KMS-11 (cell line): ENCODE data around the gene ATP8B1.

Experiments used
- H2AFZ ChIP-seq: fragments of 200-600 bp; sonication (generic); 2 replicates; pipeline ENCODE4 v1.6.1; 2016; ENCODE audit warnings: antibody characterized with exemption, mixed run types, low read depth
- H3K27ac ChIP-seq: fragments of 200-600 bp; sonication (generic); 2 replicates; pipeline ENCODE4 v1.6.1; 2016; ENCODE audit warnings: mild to moderate bottlenecking, mixed run types
- H3K27me3 ChIP-seq: fragments of 200-600 bp; sonication (generic); 2 replicates; pipeline ENCODE4 v1.6.1; 2017; ENCODE audit warnings: mild to moderate bottlenecking, low read depth, mixed run types, moderate library complexity; ENCODE audit not compliant: insufficient read depth
- H3K36me3 ChIP-seq: fragments of 200-600 bp; sonication (generic); 2 replicates; pipeline ENCODE4 v1.6.1; 2017; ENCODE audit warnings: mild to moderate bottlenecking, mixed run types; ENCODE audit not compliant: insufficient read depth
- H3K4me1 ChIP-seq: fragments of 200-600 bp; sonication (generic); 2 replicates; pipeline ENCODE4 v1.6.1; 2016; ENCODE audit warnings: mild to moderate bottlenecking, low read depth, mixed run types; ENCODE audit not compliant: poor library complexity, severe bottlenecking
- H3K4me2 ChIP-seq: fragments of 200-600 bp; sonication (generic); 2 replicates; pipeline ENCODE4 v1.7.0; 2016; ENCODE audit warnings: mild to moderate bottlenecking, mixed run types
- H3K4me3 ChIP-seq: fragments of 200-600 bp; sonication (generic); IDR thresholded peaks from 2 replicates; pipeline ENCODE4 v1.6.1; 2017; ENCODE audit warnings: low read depth, low read length, mixed read lengths; ENCODE audit not compliant: insufficient read depth
- H3K79me2 ChIP-seq: fragments of 200-600 bp; sonication (generic); 2 replicates; pipeline ENCODE4 v1.6.1; 2016; ENCODE audit warnings: low read depth, mixed run types; ENCODE audit not compliant: insufficient read depth
- H3K9ac ChIP-seq: fragments of 200-600 bp; sonication (generic); 2 replicates; pipeline ENCODE4 v1.6.1; 2016; ENCODE audit warnings: mild to moderate bottlenecking, mixed run types
- H4K20me1 ChIP-seq: fragments of 200-600 bp; sonication (generic); 2 replicates; pipeline ENCODE4 v1.6.1; 2016; ENCODE audit warnings: mild to moderate bottlenecking, mixed run types; ENCODE audit not compliant: insufficient read depth
- TF ChIP-seq, protein P1 (sequence below): fragments of 200-600 bp; sonication (generic); conservative IDR thresholded peaks from 2 replicates; pipeline ENCODE4 v1.6.1; 2017; ENCODE audit warnings: low read depth, mild to moderate bottlenecking, antibody characterized with exemption, low read length, moderate library complexity, mixed read lengths

Gene ATP8B1

GRCh38 chr18:57811477-57812125 lies 8.5 kb upstream of the ATP8B1 start:
- no peaks in the 10 kb centered on the region for H3K79me2 ChIP-seq
- H3K27me3 ChIP-seq, result no peaks in the 10 kb centered on the region
- no peak overlapping the region for H3K4me2 ChIP-seq
- no peaks in the 10 kb centered on the region for H4K20me1 ChIP-seq
- H3K27ac ChIP-seq, result no peak overlapping the region
- H2AFZ ChIP-seq, result no peak overlapping the region
- H3K4me1 ChIP-seq, result no peaks in the 10 kb centered on the region
- TF ChIP-seq, protein P1, sequence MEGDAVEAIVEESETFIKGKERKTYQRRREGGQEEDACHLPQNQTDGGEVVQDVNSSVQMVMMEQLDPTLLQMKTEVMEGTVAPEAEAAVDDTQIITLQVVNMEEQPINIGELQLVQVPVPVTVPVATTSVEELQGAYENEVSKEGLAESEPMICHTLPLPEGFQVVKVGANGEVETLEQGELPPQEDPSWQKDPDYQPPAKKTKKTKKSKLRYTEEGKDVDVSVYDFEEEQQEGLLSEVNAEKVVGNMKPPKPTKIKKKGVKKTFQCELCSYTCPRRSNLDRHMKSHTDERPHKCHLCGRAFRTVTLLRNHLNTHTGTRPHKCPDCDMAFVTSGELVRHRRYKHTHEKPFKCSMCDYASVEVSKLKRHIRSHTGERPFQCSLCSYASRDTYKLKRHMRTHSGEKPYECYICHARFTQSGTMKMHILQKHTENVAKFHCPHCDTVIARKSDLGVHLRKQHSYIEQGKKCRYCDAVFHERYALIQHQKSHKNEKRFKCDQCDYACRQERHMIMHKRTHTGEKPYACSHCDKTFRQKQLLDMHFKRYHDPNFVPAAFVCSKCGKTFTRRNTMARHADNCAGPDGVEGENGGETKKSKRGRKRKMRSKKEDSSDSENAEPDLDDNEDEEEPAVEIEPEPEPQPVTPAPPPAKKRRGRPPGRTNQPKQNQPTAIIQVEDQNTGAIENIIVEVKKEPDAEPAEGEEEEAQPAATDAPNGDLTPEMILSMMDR, result no peak
- H3K36me3 ChIP-seq, result no peaks in the 10 kb centered on the region
- H3K9ac ChIP-seq, result no peak overlapping the region
- no peak overlapping the region for H3K4me3 ChIP-seq

- H4K20me1 ChIP-seq, result no peaks in the 10 kb centered on the region
- no peaks in the 10 kb centered on the region for H3K79me2 ChIP-seq
- no peak overlapping the region for H3K4me3 ChIP-seq
- no peak overlapping the region for H2AFZ ChIP-seq
- no peaks in the 10 kb centered on the region for H3K36me3 ChIP-seq
- TF ChIP-seq, protein P1, result no peak
- H3K27me3 ChIP-seq, result no peaks in the 10 kb centered on the region
- H3K4me1 ChIP-seq, result no peaks in the 10 kb centered on the region
- H3K4me2 ChIP-seq, result no peak overlapping the region
- no peak overlapping the region for H3K9ac ChIP-seq
- no peak overlapping the region for H3K27ac ChIP-seq
Observed at GRCh38 chr18:57809190-57809589, 6.1 kb upstream of the ATP8B1 start.

DNA sequence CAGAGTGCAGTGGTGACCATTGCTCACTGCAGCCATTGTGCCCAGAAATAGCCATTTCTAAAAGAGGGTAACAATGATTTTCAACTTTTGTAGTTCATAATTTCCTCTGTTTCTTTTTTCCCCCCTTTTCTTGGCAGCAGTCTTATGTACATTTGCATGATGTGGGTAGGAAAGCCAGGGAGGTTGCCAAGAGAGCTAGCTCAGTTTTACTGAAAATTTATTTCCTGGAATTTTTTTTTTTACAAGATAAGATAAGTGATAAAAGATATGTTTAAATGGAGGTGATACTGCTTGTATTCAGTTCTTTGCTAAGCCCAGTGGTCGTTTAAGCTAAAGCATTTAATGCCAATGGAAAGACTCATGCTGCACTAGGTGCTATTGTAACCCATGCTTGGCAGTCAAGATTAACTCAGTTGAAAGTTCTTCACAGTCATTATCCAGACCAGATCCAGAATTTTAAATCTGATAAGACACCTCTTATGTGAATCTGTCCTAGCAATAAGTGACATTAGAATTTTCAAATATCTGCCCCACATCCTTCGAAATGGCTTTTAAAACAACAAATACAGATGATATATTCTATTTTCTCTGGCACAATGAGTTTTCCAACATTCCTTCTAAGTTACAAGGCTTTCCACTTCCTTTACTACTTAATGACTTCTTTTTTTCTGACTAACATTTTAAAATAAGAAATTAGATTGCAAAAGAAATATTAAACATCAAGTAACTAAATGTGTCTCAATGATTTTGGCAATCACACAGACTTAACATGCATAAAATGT lies 4.4 kb upstream of the ATP8B1 start:
- H3K9ac ChIP-seq, result no peak overlapping the region
- H3K79me2 ChIP-seq, result no peaks in the 10 kb centered on the region
- no peaks in the 10 kb centered on the region for H3K36me3 ChIP-seq
- H3K27ac ChIP-seq, result no peak overlapping the region
- TF ChIP-seq, protein P1, result no peak
- H3K27me3 ChIP-seq, result no peaks in the 10 kb centered on the region
- no peak overlapping the region for H3K4me2 ChIP-seq
- no peak overlapping the region for H2AFZ ChIP-seq
- no peak overlapping the region for H3K4me3 ChIP-seq
- no peaks in the 10 kb centered on the region for H3K4me1 ChIP-seq
- H4K20me1 ChIP-seq, result no peaks in the 10 kb centered on the region

GRCh38 chr18:57806978-57807285 lies 3.8 kb upstream of the ATP8B1 start:
- no peak overlapping the region for H3K4me3 ChIP-seq
- no peaks in the 10 kb centered on the region for H4K20me1 ChIP-seq
- TF ChIP-seq, protein P1, result no peak
- H3K4me1 ChIP-seq, result no peaks in the 10 kb centered on the region
- no peak overlapping the region for H2AFZ ChIP-seq
- no peaks in the 10 kb centered on the region for H3K79me2 ChIP-seq
- H3K9ac ChIP-seq, result no peak overlapping the region
- H3K4me2 ChIP-seq, result no peak overlapping the region
- H3K27ac ChIP-seq, result no peak overlapping the region
- no peaks in the 10 kb centered on the region for H3K27me3 ChIP-seq
- H3K36me3 ChIP-seq, result no peaks in the 10 kb centered on the region
